ENCODE results near the gene C9orf50.

The C9orf50 gene

DNA sequence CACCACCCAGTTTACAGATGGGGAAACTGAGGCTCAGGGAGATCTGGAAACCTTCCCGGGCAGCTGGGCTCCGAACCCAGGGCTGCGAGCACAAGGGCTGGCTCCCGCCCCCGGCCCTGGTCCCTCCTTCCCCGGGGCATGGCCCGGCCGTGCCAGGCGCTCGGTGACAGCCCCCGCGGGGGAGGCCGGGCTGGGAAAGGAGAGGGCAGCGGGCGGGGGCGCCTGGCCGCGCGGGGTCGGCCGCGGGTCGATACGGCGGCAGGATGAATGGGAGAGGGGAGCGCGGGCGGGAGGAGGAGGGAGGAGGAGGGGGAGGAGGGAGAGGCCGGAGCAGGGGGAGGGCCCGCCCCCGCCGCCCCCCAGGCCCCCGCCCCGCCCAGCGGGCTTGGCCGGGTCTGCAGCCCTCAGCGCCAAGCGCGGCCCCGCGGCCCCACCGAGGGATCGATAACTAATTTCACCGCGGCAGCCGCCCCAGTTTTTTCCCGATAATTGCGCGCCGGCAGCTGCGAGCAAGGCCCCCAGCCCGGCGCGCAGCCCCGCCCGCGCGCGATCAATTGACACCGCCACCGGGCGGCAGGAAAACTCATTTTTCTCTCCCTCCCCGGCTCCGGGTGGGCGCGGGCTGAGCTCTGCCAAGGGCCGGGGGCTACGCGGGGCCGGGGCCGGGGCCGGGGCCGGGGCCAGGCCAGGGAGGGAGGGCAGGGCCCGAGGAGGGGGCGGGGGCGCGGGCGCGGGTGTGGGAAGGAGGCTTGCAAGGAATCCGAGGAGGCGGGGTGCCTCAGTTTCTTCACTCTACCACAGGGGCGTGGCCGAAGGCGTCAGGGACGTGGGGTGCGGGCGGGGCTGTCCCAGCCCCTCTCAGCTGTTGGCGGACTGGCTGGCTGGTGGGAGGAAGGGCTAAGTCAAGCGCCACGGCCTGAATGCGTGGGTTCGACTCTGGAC, 52.1 kb downstream of the C9orf50 start:
- DNase-seq = no peak

DNA sequence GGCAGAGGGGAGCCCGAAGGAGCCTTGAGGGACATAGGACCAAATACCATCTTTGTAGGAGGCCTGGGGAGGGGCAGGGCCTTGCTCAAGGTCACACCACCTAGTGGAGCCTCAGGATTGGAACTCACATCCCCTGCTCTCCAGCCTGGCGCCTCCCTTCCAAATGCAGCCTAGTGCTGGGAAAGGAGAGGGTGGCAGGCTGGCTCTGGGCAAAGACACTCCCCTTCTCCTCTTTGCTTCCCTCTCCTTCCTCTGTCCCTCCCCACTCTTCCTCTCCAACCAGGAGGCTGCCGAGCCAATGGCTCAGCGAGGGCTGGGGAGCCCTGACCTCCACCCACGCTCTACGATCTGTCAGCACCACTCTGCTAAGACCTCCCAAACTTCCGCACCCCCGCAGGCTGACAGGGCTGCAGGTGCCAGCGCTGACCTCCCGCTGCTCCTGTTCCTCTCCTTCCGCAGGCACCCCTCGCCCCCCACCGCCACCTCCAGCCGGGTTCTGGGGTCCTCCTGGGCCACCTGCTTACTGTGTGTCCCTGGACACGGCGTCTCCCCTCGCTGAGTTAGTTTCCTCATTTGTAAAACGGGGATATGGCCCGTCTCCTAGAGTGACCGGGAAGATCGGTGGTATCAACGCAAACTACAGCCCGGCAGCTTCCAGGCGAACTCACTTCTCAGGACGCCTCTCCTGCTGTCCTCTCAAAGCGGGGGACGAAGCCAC, 52.9 kb downstream of the C9orf50 start:
- DNase-seq = no peak

DNA sequence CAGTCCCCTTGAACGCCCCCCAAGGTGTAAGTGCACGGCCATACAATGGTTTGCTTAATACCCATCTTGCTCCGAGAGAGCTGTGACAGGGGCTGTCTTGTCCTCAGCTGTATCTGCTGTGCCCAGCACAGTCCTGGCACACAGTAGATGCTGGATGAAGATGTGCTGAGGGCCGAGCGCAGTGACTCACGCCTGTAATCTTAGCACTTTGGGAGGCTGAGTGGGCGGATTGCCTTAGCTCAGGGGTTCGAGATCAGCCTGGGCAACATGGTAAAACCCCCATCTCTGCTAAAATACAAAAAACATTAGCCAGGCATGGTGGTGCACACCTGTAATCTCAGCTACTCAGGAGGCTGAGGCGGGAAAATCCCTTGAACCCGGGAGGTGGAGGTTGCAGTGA, 53.6 kb downstream of the C9orf50 start:
- no peak for DNase-seq

DNA sequence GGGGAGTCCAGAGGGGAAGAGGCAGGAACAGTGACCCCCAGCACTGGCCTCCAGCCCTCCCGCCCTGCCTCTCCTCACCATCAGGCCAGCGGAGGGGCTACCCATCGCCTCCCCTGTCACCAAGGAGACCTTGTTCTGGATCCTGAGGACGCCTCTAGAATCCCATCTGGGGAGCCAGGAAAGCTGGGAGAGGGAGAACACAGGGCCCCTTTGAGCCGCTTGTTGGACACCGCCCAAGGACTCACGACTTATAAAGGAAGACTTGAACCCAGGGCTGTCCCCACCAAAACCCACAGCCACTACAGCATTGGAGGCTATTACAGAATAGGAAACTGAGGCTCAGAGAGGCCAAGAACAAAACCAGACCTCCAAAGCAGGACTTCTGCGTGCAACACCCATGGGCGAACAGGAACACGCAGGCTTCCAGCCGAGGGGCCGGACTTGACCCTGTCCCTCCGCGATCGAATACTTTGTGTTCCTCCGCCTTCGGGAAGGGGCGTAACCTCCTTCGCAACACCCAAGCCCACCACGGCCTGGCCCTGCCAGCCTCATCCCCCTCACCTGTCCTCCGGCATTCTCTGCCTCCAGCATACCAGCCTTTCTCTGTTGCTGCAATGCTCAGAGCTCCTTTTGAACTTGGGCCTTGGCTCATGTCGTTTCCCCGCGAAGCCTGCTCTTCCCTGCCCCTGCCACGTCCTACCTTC, 54.2 kb downstream of the C9orf50 start:
- no peak for DNase-seq

DNA sequence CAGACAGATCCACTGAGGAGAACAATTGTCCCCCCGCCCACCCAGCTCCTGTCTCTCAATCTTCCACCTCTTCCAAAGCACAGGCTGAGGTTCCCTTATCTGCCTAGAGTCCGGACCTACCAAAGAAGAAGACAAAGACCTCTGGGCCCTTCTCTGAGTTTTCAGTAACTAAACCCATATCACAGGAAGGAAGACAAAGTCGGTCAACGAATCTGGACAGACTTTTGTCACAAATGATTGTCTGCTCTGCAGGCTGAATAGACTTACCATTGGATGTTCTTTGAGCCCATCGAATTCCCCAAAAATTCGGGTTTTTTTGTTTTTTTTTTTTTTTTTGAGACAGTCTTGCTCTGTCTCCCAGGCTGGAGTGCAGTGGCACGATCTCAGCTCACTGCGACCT, 58.0 kb downstream of the C9orf50 start:
- no peak for DNase-seq

DNA sequence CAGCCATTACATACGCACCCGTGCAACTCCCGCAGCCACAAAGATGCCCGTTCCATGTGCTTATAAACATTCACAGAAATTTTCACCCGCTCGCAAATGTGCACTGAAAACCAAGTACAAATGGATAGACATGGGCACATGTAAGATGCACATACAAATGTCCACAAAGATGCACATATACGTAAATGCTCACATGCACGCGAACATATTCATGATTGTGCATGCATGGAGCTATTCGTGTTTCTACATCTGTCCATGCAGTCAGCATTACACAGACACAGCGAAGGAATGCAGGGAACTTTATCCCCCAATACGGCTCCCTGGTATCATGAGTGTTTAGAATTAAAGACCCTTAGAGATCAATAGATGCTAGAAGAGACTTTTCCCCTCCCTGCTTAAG, 58.4 kb downstream of the C9orf50 start:
- no peak for DNase-seq
